Progenitor cell of endocrine pancreas (in vitro differentiated cells): ENCODE results near the gene PCP4. TPM values are rescaled to one million over a fixed set of nuclear protein-coding genes. Genes with fewer than 3 reads are reported as not detected.

Source experiments
- DNase-seq: peaks from one replicate; pipeline ENCODE4 v3.0.0; 2021; ENCODE audit warnings: low spot score; ENCODE audit not compliant: unreplicated experiment
- H3K27ac Mint-ChIP-seq: 2 replicates; pipeline ENCODE4 v1.8.0; 2021; ENCODE audit warnings: mild to moderate bottlenecking, moderate library complexity, mixed read lengths
- H3K27me3 Mint-ChIP-seq: 2 replicates; pipeline ENCODE4 v1.8.0; 2021; ENCODE audit warnings: mixed read lengths
- H3K36me3 Mint-ChIP-seq: 2 replicates; pipeline ENCODE4 v1.8.0; 2022; ENCODE audit warnings: mixed read lengths; ENCODE audit not compliant: insufficient read depth
- H3K4me1 Mint-ChIP-seq: 2 replicates; pipeline ENCODE4 v1.8.0; 2021; ENCODE audit warnings: low read depth, mixed read lengths
- H3K4me3 Mint-ChIP-seq: 2 replicates; pipeline ENCODE4 v1.8.0; 2021; ENCODE audit warnings: low read depth, mild to moderate bottlenecking, moderate library complexity, mixed read lengths
- H3K9me3 Mint-ChIP-seq: 2 replicates; pipeline ENCODE4 v1.8.0; 2021; ENCODE audit warnings: low read depth, mixed read lengths
- CTCF ChIP-seq: fragments of 200-600 bp; sonication (generic); IDR thresholded peaks from one replicate; pipeline ENCODE4 v1.5.0; 2021; ENCODE audit warnings: antibody characterized with exemption, mild to moderate bottlenecking; ENCODE audit not compliant: unreplicated experiment
- total RNA-seq: library from RNA; stranded (reverse); gene quantifications from 2 replicates; pipeline ENCODE4 v1.2.1, GENCODE V29; 2021

Gene PCP4
- total RNA-seq, 1 donor from 2014 or later = 2.0 TPM

- Mint-ChIP-seq H3K4me3 (no peak overlapping the region), H3K36me3 (no peaks in the 10 kb centered on the region), H3K27ac (no peak overlapping the region), H3K9me3 (no peaks in the 10 kb centered on the region), H3K27me3 (peaks cover 3% of the 10 kb centered on the region), H3K4me1 (peaks cover 6% of the 10 kb centered on the region)
- no peak for TF ChIP-seq CTCF
- no peak for DNase-seq
These were observed 51.3 kb downstream of the PCP4 start for GRCh38 chr21:39918558-39918957.

- peaks cover 13% of the 10 kb centered on the region for H3K4me1 Mint-ChIP-seq
- no peaks in the 10 kb centered on the region for H3K27me3 Mint-ChIP-seq
- TF ChIP-seq CTCF = no peak
- no peaks in the 10 kb centered on the region for H3K9me3 Mint-ChIP-seq
- no peak overlapping the region for H3K4me3 Mint-ChIP-seq
- DNase-seq = no peak
- no peak overlapping the region for H3K27ac Mint-ChIP-seq
- no peaks in the 10 kb centered on the region for H3K36me3 Mint-ChIP-seq
These were observed 56.2 kb downstream of the PCP4 start for GRCh38 chr21:39923476-39923875.

GRCh38 chr21:39924577-39925308, 57.5 kb downstream of the PCP4 start:
- no peaks in the 10 kb centered on the region for H3K36me3 Mint-ChIP-seq
- no peak for TF ChIP-seq CTCF
- no peak overlapping the region for H3K4me3 Mint-ChIP-seq
- no peaks in the 10 kb centered on the region for H3K9me3 Mint-ChIP-seq
- peaks cover 12% of the 10 kb centered on the region for H3K4me1 Mint-ChIP-seq
- H3K27ac Mint-ChIP-seq = peak overlapping the region; percentile 35
- DNase-seq = no peak
- peaks cover 3% of the 10 kb centered on the region for H3K27me3 Mint-ChIP-seq

- no peaks in the 10 kb centered on the region for H3K9me3 Mint-ChIP-seq
- no peaks in the 10 kb centered on the region for H3K36me3 Mint-ChIP-seq
- H3K4me3 Mint-ChIP-seq = no peak overlapping the region
- H3K27ac Mint-ChIP-seq = no peak overlapping the region
- DNase-seq = no peak
- peaks cover 12% of the 10 kb centered on the region for H3K4me1 Mint-ChIP-seq
- no peak for TF ChIP-seq CTCF
- peaks cover 12% of the 10 kb centered on the region for H3K27me3 Mint-ChIP-seq
These were observed 60.2 kb downstream of the PCP4 start for GRCh38 chr21:39927304-39927886.

- no peak for DNase-seq
- Mint-ChIP-seq H3K27me3 (peaks cover 27% of the 10 kb centered on the region), H3K9me3 (peaks cover 1% of the 10 kb centered on the region), H3K4me1 (peaks cover 10% of the 10 kb centered on the region), H3K36me3 (no peaks in the 10 kb centered on the region), H3K27ac (no peak overlapping the region), H3K4me3 (no peak overlapping the region)
- TF ChIP-seq CTCF = no peak
These were observed 65.1 kb downstream of the PCP4 start for GRCh38 chr21:39932335-39932734.
